HCT116 (cell line): Measurements from ENCODE around the gene ILDR1. TPM values are rescaled to one million over a fixed set of nuclear protein-coding genes. Genes with fewer than 3 reads are reported as not detected.

ENCODE experiments used
- ATAC-seq: fragments of 200-7000 bp; cut with Tn5 transposase; 2 replicates; pipeline ENCODE4 v1.9.1; 2020; ENCODE audit warnings: mild to moderate bottlenecking, moderate library complexity
- BruUV-seq: library from RNA; stranded (reverse); fragments of 400-500 nt; replicated peaks from 2 replicates; lab custom pipeline; 2021; lab: Mats Ljungman, UMichigan
- CTCF ChIA-PET: fragments of 300-600 bp; sonication (Branson Sonifier 250); formaldehyde crosslinking; loops from one replicate; lab custom pipeline; 2021; ENCODE audit warnings: antibody characterized with exemption; lab: Charles Lee
- POLR2A ChIA-PET: fragments of 300-600, 350-600 bp; sonication (Branson Sonifier 250); formaldehyde crosslinking; loops from one replicate; lab custom pipeline; 2021; ENCODE audit warnings: antibody characterized with exemption; lab: Charles Lee
- RAD21 ChIA-PET, 2 experiments: fragments of 300-600 bp; sonication (Branson Sonifier 250); formaldehyde crosslinking; loops; one replicate each; lab custom pipeline; 2023; ENCODE audit warnings: low total read pairs in 2 of 2; ENCODE audit not compliant: uncharacterized antibody in 2 of 2, unreplicated experiment in 2 of 2, low non-redundant PET in 1 of 2; lab: Charles Lee
- DNase-seq: peaks from one replicate; pipeline ENCODE4 v3.0.0-alpha.2; 2010; ENCODE audit warnings: low read depth, low spot score
- H2AFZ ChIP-seq: fragments of 200-600 bp; shearing (Covaris generic), sonication (generic); 2 replicates; pipeline ENCODE4 v1.6.1; 2017; ENCODE audit warnings: low read depth, mixed run types, mixed read lengths, antibody characterized with exemption, low read length; ENCODE audit not compliant: poor library complexity, severe bottlenecking
- H3K27ac ChIP-seq: 2 replicates; pipeline ENCODE4 v1.5.1; 2012; ENCODE audit warnings: low read depth, low read length
- H3K27me3 ChIP-seq: fragments of 200-600 bp; sonication (generic); 2 replicates; pipeline ENCODE4 v1.6.1; 2016; ENCODE audit warnings: mixed run types, low read length, mixed read lengths; ENCODE audit not compliant: insufficient read depth
- H3K36me3 ChIP-seq, 2 experiments: fragments of 200-500 bp in 1 of 2; fragments of 200-600 bp in 1 of 2; sonication (Bioruptor generic) in 1 of 2; sonication (generic) in 1 of 2; 2 replicates each; pipeline versions ENCODE4 v1.5.1 to v1.6.1; 2014 to 2016; ENCODE audit warnings: low read length in 2 of 2, inconsistent platforms in 1 of 2, mixed read lengths in 1 of 2, mixed run types in 1 of 2; ENCODE audit not compliant: insufficient read depth in 2 of 2, control insufficient read depth in 1 of 2
- H3K4me1 ChIP-seq, 2 experiments: fragments of 200-600 bp in 1 of 2; sonication (generic) in 1 of 2; 2 replicates each; pipeline versions ENCODE4 v1.5.1 to v1.6.1; 2012 to 2017; ENCODE audit warnings: low read length in 2 of 2, inconsistent platforms in 1 of 2, mild to moderate bottlenecking in 1 of 2, mixed read lengths in 1 of 2, mixed run types in 1 of 2, moderate library complexity in 1 of 2; ENCODE audit not compliant: insufficient read depth in 2 of 2, control insufficient read depth in 1 of 2
- H3K4me2 ChIP-seq: fragments of 200-600 bp; sonication (generic); 2 replicates; pipeline ENCODE4 v1.6.1; 2017; ENCODE audit warnings: mixed run types, low read length, mixed read lengths
- H3K4me3 ChIP-seq, 2 experiments: fragments of 200-600 bp in 1 of 2; sonication (generic) in 1 of 2; replicated peaks in 1 of 2; 2 replicates each; pipeline ENCODE4 v1.5.1; 2011 to 2016; ENCODE audit warnings: low read length in 2 of 2, control low read depth in 1 of 2, low read depth in 1 of 2, mild to moderate bottlenecking in 1 of 2, mixed read lengths in 1 of 2, mixed run types in 1 of 2
- H3K79me2 ChIP-seq: fragments of 200-600 bp; sonication (generic); 2 replicates; pipeline ENCODE4 v1.6.1; 2017; ENCODE audit warnings: mild to moderate bottlenecking, mixed run types, low read length, moderate library complexity, mixed read lengths; ENCODE audit not compliant: insufficient read depth
- H3K9ac ChIP-seq: fragments of 200-600 bp; sonication (generic); 2 replicates; pipeline ENCODE4 v1.6.1; 2016; ENCODE audit warnings: low read length, mixed read lengths
- H3K9me2 ChIP-seq: fragments of 200-600 bp; sonication (generic), shearing (Covaris generic); 2 replicates; pipeline ENCODE4 v1.6.1; 2017; ENCODE audit warnings: mixed run types, mild to moderate bottlenecking, moderate library complexity; ENCODE audit not compliant: insufficient read depth
- H3K9me3 ChIP-seq, 2 experiments: fragments of 200-500 bp in 1 of 2; fragments of 200-600 bp in 1 of 2; sonication (Bioruptor generic) in 1 of 2; sonication (generic) in 1 of 2; 2 replicates each; pipeline ENCODE4 v1.6.1; 2014 to 2017; ENCODE audit warnings: low read length in 2 of 2, mixed read lengths in 2 of 2, inconsistent platforms in 1 of 2, low read depth in 1 of 2, mild to moderate bottlenecking in 1 of 2, mixed run types in 1 of 2, moderate library complexity in 1 of 2; ENCODE audit not compliant: control insufficient read depth in 1 of 2, insufficient read depth in 1 of 2
- H4K20me1 ChIP-seq: fragments of 200-600 bp; sonication (generic), shearing (Covaris generic); 2 replicates; pipeline ENCODE4 v1.6.1; 2017; ENCODE audit warnings: mixed run types, mild to moderate bottlenecking, moderate library complexity; ENCODE audit not compliant: insufficient read depth
- CTCF ChIP-seq, 3 experiments: fragments of 200-600 bp in 1 of 3; sonication (generic) in 1 of 3; IDR thresholded peaks in 2 of 3; conservative IDR thresholded peaks in 1 of 3; 2 replicates each; pipeline ENCODE4 v1.5.1; 2012 to 2017; ENCODE audit warnings: low read depth in 2 of 3, low read length in 2 of 3, antibody characterized with exemption in 1 of 3, borderline replicate concordance in 1 of 3, control low read depth in 1 of 3, mild to moderate bottlenecking in 1 of 3, mixed read lengths in 1 of 3, mixed run types in 1 of 3, moderate library complexity in 1 of 3; ENCODE audit not compliant: insufficient read depth in 1 of 3
- ELF1 ChIP-seq: IDR thresholded peaks from 2 replicates; pipeline ENCODE4 v1.6.1; 2012; ENCODE audit warnings: low read depth, borderline replicate concordance
- POLR2A ChIP-seq: IDR thresholded peaks from 2 replicates; pipeline ENCODE4 v1.7.0; 2011; ENCODE audit warnings: borderline replicate concordance; ENCODE audit not compliant: insufficient read depth, insufficient read length; ENCODE audit errors: extremely low read depth
- RAD21 ChIP-seq: IDR thresholded peaks from 2 replicates; pipeline ENCODE4 v1.6.1; 2012; ENCODE audit warnings: low read depth, mild to moderate bottlenecking
- REST ChIP-seq: IDR thresholded peaks from 2 replicates; pipeline ENCODE4 v1.6.1; 2012; ENCODE audit warnings: low read depth
- ZFX ChIP-seq: fragments of 450-650 bp; IDR thresholded peaks from 2 replicates; pipeline ENCODE4 v1.6.1; 2017
- intact Hi-C: fragments of 100-400 bp; cut with micrococcal nuclease; formaldehyde crosslinking; loops from 2 replicates; pipeline ENCODE4 v1.10.0; 2022
- total RNA-seq: library from RNA; stranded (reverse); gene quantifications from one replicate; pipeline ENCODE4 v1.2.1, GENCODE V29; 2021; ENCODE audit not compliant: unreplicated experiment

ILDR1 gene
- total RNA-seq, 1 experiment from 2014 or later: 2.9 TPM

- no peak for TF ChIP-seq REST
Measured at GRCh38 chr3:121996441-121996840, 25.6 kb downstream of the ILDR1 start (continued).

DNA sequence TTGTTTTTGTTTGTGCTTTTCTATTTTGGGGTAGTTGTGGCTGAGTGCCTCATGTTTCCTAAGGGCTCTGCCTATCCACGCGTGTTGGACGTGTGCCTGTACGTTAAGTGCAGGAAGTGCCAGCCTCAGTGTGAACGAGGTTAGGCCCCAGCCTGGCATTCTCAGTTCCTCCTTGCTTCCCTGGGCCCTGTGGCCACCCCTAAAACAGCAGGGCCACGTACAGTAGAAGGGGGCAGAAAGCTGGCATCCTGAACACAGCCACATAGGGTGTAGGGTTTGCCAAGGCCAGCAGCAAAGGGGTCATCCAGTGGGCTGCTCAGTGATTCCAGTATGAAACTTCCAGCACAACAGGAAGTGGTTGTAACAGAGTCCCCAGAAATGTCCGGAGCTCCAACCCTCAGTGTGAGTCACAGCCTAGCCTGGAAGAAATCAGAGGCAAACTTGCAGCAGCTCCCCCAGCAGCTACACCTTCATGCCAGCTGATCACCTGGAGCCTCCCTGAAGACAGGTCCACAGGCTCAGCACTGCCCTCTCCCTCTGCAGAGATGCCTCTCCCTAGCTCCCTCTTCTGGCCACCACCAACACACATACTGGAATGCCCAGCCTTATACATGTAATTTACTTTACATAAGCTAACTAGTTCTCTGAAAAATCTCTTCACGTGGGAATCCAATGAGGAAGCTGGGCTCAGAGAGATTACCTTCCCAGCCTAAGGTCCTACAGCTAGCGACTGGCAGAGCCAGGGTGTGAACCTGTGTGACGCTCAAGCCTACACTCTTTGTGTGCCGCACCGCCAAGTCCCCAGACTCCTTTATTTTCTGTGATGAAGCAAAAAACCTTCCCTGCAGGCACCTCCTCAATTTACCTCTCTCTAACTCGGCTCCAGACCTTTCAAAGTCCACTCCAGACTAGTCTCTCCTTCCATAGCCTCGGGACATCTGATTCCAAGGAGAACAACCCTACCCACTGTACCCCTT is 26.6 kb downstream of the ILDR1 start:
- POLR2A ChIA-PET: interaction anchor here (0.8 kb wide), 1 partner anchor 246 kb away, joined by 3 read pairs; the partner anchor contains the start of gene GOLGB1
- peak overlapping the region; percentile 43 for H2AFZ ChIP-seq

More for the DNA sequence above, 26.6 kb downstream of the ILDR1 start:
- intact Hi-C loops: loop anchor here (5.0 kb wide), 1 partner anchor 448 kb away; the partner anchor contains the start of gene POLQ
- CTCF ChIA-PET: interaction anchor here (0.5 to 2.3 kb wide), 16 partner anchors 9 to 449 kb away, joined by 3 to 14 read pairs (median 4); no protein-coding TSS in a partner anchor
- H3K9me2 ChIP-seq: no peaks in the 10 kb centered on the region
- H3K4me2 ChIP-seq: peak overlapping the region; percentile 9; the same call in 1 of the 2 replicates
- no peaks in the 10 kb centered on the region for H3K79me2 ChIP-seq
- no peak for TF ChIP-seq ZFX
- TF ChIP-seq ELF1: no peak
- no peak for TF ChIP-seq POLR2A
- peak; percentile 66 for TF ChIP-seq RAD21
- peak; percentile 80 to 82 (median 82) for TF ChIP-seq CTCF (IDR thresholded peaks at IDR 0.05 in 2 of 3, conservative IDR thresholded peaks at IDR 0.05 in 1 of 3; ENCODE audit: borderline replicate concordance in 1 of 3, insufficient read depth in 1 of 3, low read depth in 2 of 3, low read length in 2 of 3)
- no peak overlapping the region for H3K4me3 ChIP-seq
- no peaks in the 10 kb centered on the region for H3K27me3 ChIP-seq
- ATAC-seq (peak; percentile 100), DNase-seq (peak; percentile 53)
- no peak overlapping the region for H3K27ac ChIP-seq
- no peaks in the 10 kb centered on the region for H4K20me1 ChIP-seq
- no TSS peak for BruUV-seq
- peaks cover 0 to 15% of the 10 kb centered on the region in 2 experiments; a peak in 3 of 4 replicates for H3K4me1 ChIP-seq
- no peaks in the 10 kb centered on the region for H3K36me3 ChIP-seq
- H3K9ac ChIP-seq: no peak overlapping the region
- RAD21 ChIA-PET: interaction anchor here (1.2 kb wide), 2 partner anchors 449 to 450 kb away, joined by 3 to 4 read pairs; partner anchors contain the start of gene POLQ (in 2 of the 2)
- no peaks in the 10 kb centered on the region for H3K9me3 ChIP-seq
